Activated CD8-positive, alpha-beta memory T cell treated with anti-CD3 and anti-CD28 coated beads for 48 hours (primary cell): ENCODE data around the gene SLC9A8.
"Not testable (repeated sequence)": the region's sequence is repeated elsewhere in the genome, so short reads cannot be mapped to it uniquely, and the experiment has no call there.

Experiments
- DNase-seq, 3 experiments: peaks; one replicate each; pipeline ENCODE4 v3.0.0-alpha.2; 2020; ENCODE audit warnings: low read depth in 2 of 3, low spot score in 2 of 3

SLC9A8 gene

GRCh38 chr20:49812507-49813304, at the start of gene SLC9A8:
SLC9A8 (plus strand) TSS chr20:49812828; CDS start chr20:49812923, 95 bp downstream.
- DNase-seq, result peak; percentile 62 to 80 (median 70)

GRCh38 chr20:49762940-49763766, 49.5 kb upstream of the SLC9A8 start:
- DNase-seq, result no peak

- DNase-seq, result no peak
Observed at GRCh38 chr20:49765413-49765736, 47.3 kb upstream of the SLC9A8 start.

GRCh38 chr20:49765846-49766541, 46.6 kb upstream of the SLC9A8 start:
- no peak for DNase-seq

- no peak for DNase-seq
Observed at GRCh38 chr20:49766979-49767521, 45.6 kb upstream of the SLC9A8 start.

- no peak for DNase-seq
Observed at GRCh38 chr20:49768204-49769047, 44.2 kb upstream of the SLC9A8 start.

- DNase-seq, result no peak
Observed at GRCh38 chr20:49769048-49769581, 43.5 kb upstream of the SLC9A8 start.

- DNase-seq, result no peak
Observed at GRCh38 chr20:49770634-49771033, 42.0 kb upstream of the SLC9A8 start.

GRCh38 chr20:49774213-49774612, 38.4 kb upstream of the SLC9A8 start:
- not testable (repeated sequence) for DNase-seq

- no peak for DNase-seq
Observed at GRCh38 chr20:49775229-49775693, 37.4 kb upstream of the SLC9A8 start.

- DNase-seq, result no peak
Observed at GRCh38 chr20:49779972-49780371, 32.7 kb upstream of the SLC9A8 start.

- DNase-seq, result no peak
Observed at GRCh38 chr20:49781676-49782075, 31.0 kb upstream of the SLC9A8 start.

GRCh38 chr20:49782439-49782838, 30.2 kb upstream of the SLC9A8 start:
- not testable (repeated sequence) for DNase-seq

GRCh38 chr20:49783021-49783995, 29.3 kb upstream of the SLC9A8 start:
- DNase-seq, result not testable (repeated sequence)

- no peak for DNase-seq
Observed at GRCh38 chr20:49784291-49784690, 28.3 kb upstream of the SLC9A8 start.

- DNase-seq, result no peak
Observed at GRCh38 chr20:49785149-49785851, 27.3 kb upstream of the SLC9A8 start.

- no peak for DNase-seq
Observed at GRCh38 chr20:49785852-49786175, 26.8 kb upstream of the SLC9A8 start.

GRCh38 chr20:49786196-49786595, 26.4 kb upstream of the SLC9A8 start:
- DNase-seq, result no peak
